NK-92 (cell line): ENCODE data around the gene CYSLTR2.

Experiments
- DNase-seq: peaks from one replicate; lab custom pipeline; 2025; ENCODE audit not compliant: unreplicated experiment; lab: John Stamatoyannopoulos, UW

CYSLTR2 gene

GRCh38 chr13:48737689-48738088 is 84.0 kb downstream of the CYSLTR2 start:
- no peak for DNase-seq

- DNase-seq, result no peak
Observed at GRCh38 chr13:48738311-48738710, 84.6 kb downstream of the CYSLTR2 start.

- no peak for DNase-seq
Observed at GRCh38 chr13:48739386-48739964, 85.7 kb downstream of the CYSLTR2 start.

- no peak for DNase-seq
Observed at GRCh38 chr13:48741377-48741776, 87.6 kb downstream of the CYSLTR2 start.

- no peak for DNase-seq
Observed at GRCh38 chr13:48746821-48747220, 93.1 kb downstream of the CYSLTR2 start.

GRCh38 chr13:48748681-48749080 is 95.0 kb downstream of the CYSLTR2 start:
- DNase-seq, result no peak

GRCh38 chr13:48749144-48749543 is 95.4 kb downstream of the CYSLTR2 start:
- DNase-seq, result no peak

GRCh38 chr13:48749699-48750473 is 96.2 kb downstream of the CYSLTR2 start:
- peak; percentile 12 for DNase-seq

- DNase-seq, result no peak
Observed at GRCh38 chr13:48750588-48751383, 97.1 kb downstream of the CYSLTR2 start.

GRCh38 chr13:48760626-48761025 is 106.9 kb downstream of the CYSLTR2 start:
- no peak for DNase-seq
